HUES64 (cell line): ENCODE data around the gene SYNCRIP.

ENCODE experiments used
- H3K27ac ChIP-seq: 2 replicates; pipeline ENCODE4 v1.7.0; 2013; ENCODE audit warnings: low read depth, low read length, inconsistent platforms
- H3K27me3 ChIP-seq: 2 replicates; pipeline ENCODE4 v1.6.1; 2013; ENCODE audit warnings: mild to moderate bottlenecking, low read length; ENCODE audit not compliant: insufficient read depth
- H3K36me3 ChIP-seq: 2 replicates; pipeline ENCODE4 v1.6.1; 2013; ENCODE audit warnings: mild to moderate bottlenecking, low read length; ENCODE audit not compliant: insufficient read depth
- H3K4me1 ChIP-seq: 2 replicates; pipeline ENCODE4 v1.6.1; 2013; ENCODE audit warnings: mild to moderate bottlenecking, low read length, moderate library complexity; ENCODE audit not compliant: insufficient read depth
- H3K4me3 ChIP-seq: 2 replicates; pipeline ENCODE4 v1.5.1; 2013; ENCODE audit warnings: mild to moderate bottlenecking, low read length, moderate library complexity
- H3K9ac ChIP-seq: 2 replicates; pipeline ENCODE4 v1.6.1; 2013; ENCODE audit warnings: mild to moderate bottlenecking, low read depth, low read length
- H3K9me3 ChIP-seq: 2 replicates; pipeline ENCODE4 v1.6.1; 2013; ENCODE audit warnings: low read depth, low read length; ENCODE audit not compliant: insufficient read depth
- whole genome bisulfite sequencing: fragments of 150-250, 120-280 bp; methylation state at CpG from one replicate; pipeline ENCODE4 v1.1.7; 2013; ENCODE audit warnings: missing lambda C conversion rate; 5-methylcytosine and 5-hydroxymethylcytosine counted together

Gene SYNCRIP

DNA sequence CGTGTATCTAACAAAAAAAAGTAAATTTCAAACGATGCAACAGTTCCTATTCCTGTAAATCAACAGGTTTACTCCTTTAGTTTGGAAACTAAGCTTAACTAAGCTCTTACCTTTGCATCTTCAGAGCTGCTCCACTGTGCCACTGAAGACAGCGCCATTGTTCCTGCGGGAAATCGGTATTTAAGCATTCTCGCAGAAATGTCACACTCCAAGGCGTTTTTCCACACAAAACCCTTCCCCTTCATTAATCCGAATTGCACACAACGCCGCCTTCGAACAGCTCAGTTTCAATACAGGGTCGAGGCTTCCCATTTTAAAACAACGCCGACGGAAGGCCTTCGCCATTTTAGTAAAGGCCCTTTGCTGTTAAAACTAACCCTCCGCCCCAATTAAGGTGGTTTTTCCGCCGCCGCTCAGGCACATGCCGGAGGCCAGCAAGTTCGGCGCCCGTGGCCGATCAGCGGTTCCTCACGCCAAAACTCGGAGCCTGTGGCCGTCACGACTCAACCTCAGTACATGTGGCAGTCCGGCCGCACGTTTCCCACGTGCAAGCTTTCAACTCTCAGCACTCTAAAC is 35.4 kb upstream of the SYNCRIP start:
- Histone ChIP-seq H3K4me1 (peaks cover 16% of the 10 kb centered on the region; the same call in 1 of the 2 replicates), H3K9ac (peak overlapping the region; percentile 99), H3K4me3 (peak overlapping the region; percentile 96), H3K27me3 (no peaks in the 10 kb centered on the region), H3K27ac (peak overlapping the region; percentile 80), H3K9me3 (no peaks in the 10 kb centered on the region), H3K36me3 (peaks cover 44% of the 10 kb centered on the region)
- under 1% methylated on average over 34 of the region's 34 CpGs for WGBS

DNA sequence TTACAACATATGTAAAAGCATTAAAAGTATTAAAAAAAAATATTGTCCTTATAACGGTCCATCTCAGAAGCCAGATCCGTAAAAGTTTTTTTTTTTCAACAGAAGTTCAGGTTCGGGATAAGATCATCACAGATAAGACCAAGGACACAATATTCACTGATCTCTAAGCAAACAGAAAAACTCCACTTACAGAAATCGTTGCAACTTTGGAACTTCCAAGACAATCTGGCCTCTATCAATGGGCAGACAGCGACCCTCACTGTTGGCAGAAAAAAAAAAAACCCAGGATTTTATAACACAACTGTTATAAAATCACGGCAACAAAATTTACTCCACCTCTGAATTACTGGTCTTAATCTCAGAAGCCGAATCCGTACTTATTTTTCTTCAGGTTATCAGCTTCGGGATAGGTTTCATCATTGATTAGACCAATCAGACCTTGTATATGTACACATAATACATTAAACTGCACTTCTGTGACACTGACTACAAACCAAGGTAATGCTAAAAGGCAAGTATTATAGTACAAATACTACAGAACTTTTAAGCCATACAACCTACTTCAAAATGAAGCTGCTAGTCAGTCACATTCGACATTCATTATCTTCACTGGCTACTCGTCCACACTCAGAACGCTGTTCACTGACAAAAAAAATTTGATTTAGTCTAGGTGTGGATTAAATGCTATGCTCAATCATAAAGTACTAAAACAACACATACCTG is 34.7 kb upstream of the SYNCRIP start:
- peak overlapping the region; percentile 99 for H3K9ac ChIP-seq
- peak overlapping the region; percentile 96 for H3K4me3 ChIP-seq
- H3K27ac ChIP-seq, result peak overlapping the region; percentile 80
- no peaks in the 10 kb centered on the region for H3K27me3 ChIP-seq
- WGBS, result under 1% methylated on average over 11 of the region's 12 CpGs
- no peaks in the 10 kb centered on the region for H3K9me3 ChIP-seq
- peaks cover 16% of the 10 kb centered on the region; the same call in 1 of the 2 replicates for H3K4me1 ChIP-seq
- H3K36me3 ChIP-seq, result peaks cover 44% of the 10 kb centered on the region

DNA sequence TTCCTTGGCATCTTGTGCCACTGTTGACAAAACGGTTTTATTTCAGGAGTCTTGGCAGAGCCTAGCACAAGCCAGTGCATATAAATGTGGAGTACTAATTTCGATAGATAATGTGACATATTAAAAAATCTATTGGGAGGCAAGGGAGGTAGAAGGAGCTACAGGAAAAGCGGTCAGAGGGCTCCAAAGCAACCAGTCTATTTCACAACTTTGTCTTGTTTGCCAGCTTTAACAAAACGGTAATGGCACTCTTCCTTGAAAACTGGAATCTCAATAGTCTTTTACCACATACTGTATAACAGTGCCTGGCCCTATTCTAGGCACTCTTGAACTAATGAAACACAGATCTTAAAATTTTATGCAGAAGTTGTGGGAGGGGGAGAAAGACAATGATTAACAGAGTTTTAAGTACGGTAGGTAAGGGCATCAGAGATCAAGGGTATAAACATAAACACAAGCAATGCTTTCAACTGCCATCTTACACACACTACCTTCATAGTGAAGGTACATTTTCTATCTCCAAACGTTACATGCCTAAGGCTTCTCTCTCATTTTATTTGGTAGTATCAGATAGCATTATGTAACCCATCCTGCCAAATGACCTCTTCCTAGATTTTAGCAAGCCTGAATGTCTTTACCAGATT is 33.5 kb upstream of the SYNCRIP start:
- H3K27me3 ChIP-seq, result no peaks in the 10 kb centered on the region
- H3K27ac ChIP-seq, result peak overlapping the region; percentile 80
- H3K4me3 ChIP-seq, result peak overlapping the region; percentile 96
- peaks cover 49% of the 10 kb centered on the region for H3K36me3 ChIP-seq
- WGBS, result 19% methylated on average over 5 of the region's 6 CpGs
- no peaks in the 10 kb centered on the region for H3K9me3 ChIP-seq
- peak overlapping the region; percentile 99 for H3K9ac ChIP-seq
- peaks cover 16% of the 10 kb centered on the region; the same call in 1 of the 2 replicates for H3K4me1 ChIP-seq

DNA sequence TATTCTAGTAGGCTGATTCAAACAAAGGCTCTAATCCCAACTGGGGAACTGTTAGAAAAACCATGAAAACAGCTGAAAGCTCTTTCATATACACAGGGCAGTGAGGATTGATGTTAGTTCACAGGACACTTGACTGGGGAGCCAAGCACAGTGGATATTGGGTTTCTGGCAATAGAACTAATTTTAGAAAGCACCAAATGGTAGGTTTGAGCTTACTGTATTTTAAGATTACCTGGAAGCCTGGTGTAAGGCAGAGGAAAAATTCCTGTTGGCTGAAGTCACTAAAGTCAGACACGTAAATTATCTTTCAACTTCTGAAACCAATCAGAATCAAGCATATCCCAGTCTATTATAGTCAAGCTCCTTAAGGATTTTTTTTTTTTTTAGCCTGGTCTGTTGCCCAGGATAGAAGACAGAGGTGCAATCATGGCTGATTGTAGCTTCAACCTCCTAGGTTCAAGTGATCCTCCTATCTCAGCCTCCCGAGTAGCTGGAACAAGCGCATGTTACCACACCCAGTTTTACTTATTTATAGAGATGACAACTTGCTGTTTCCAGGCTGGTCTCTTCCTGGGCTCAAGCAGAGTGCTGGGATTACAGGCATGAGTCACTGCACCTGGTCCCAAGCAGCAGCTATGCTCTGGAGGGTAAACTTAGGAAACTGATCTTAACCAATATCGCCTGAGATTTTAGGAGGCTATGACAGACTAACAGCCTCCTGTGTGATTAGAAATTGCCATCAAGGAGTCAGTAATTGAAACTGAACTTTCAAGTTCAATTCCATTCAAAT is 32.5 kb upstream of the SYNCRIP start:
- H3K27me3 ChIP-seq, result no peaks in the 10 kb centered on the region
- 81% methylated on average over 4 of the region's 4 CpGs for WGBS
- no peaks in the 10 kb centered on the region for H3K9me3 ChIP-seq
- H3K36me3 ChIP-seq, result peaks cover 49% of the 10 kb centered on the region
- peak overlapping the region; percentile 80 for H3K27ac ChIP-seq
- H3K4me1 ChIP-seq, result peaks cover 17% of the 10 kb centered on the region; the same call in 1 of the 2 replicates
- peak overlapping the region; percentile 96 for H3K4me3 ChIP-seq
- H3K9ac ChIP-seq, result peak overlapping the region; percentile 99

DNA sequence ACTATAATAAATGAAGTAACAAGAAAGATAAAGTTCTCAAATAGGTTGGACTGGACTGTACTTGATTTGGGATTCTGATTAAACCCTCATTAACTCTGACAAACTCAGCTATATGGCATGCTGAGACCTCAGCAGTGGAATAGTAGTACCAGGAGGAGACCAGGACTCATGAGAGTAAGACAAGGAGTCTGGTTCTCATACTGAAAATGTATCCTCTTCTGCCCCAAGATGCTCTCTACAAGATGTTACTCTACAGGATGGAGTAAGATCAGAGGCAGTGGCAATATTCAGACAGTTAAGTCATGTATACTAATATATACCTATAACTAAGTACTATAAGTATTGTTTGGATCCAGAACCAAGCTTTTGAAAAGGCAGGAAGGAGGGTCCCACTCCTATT is 31.9 kb upstream of the SYNCRIP start:
- Histone ChIP-seq H3K36me3 (peaks cover 49% of the 10 kb centered on the region), H3K4me1 (peaks cover 18% of the 10 kb centered on the region; the same call in 1 of the 2 replicates), H3K27me3 (no peaks in the 10 kb centered on the region), H3K9me3 (no peaks in the 10 kb centered on the region), H3K27ac (peak overlapping the region; percentile 80), H3K9ac (peak overlapping the region; percentile 99; the same call in 1 of the 2 replicates), H3K4me3 (peak overlapping the region; percentile 96)

DNA sequence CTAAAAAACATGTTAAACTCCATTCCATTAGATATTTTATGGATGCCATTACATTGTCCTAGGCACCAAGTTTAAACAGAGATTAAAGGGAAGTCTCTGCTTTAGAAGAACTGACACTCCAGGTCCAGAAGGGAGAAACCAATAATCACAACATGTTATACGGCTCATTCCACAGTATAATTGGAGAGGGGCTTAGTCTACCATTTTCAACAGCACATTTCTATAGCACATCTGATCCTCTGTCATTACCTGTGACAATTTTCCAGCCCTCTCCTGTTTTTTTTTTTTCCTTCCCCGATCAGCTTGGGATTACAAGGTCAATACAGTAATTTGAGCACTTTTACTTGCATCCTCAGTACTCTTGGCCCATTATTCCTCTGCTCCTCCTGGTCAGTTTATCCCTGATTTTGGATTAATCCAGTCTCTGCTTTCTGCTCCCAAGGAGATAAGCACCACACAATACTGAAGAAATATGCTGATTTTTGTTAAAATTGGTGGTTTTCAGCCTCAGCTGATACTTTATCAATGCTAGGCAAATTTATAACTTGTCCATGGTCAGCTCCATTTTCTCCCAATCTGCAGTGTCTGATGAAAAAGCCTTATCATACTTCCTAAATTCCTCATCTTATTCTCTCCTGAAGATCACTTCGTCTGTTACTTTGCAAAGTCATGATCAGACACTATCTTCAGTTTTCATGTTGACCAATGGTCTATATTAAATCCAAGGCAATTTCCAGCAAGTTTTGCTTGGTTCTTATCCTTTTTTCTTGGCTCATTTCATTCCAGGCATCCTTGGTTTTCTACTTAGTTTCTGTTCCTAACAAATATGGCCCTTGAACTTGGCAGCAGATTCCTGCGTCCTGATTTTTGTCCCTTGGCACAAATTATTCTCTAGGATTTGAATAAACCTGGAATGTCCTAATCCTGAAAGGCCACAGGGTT is 30.8 kb upstream of the SYNCRIP start:
- no peaks in the 10 kb centered on the region for H3K27me3 ChIP-seq
- peaks cover 27% of the 10 kb centered on the region for H3K4me1 ChIP-seq
- no peak overlapping the region for H3K9ac ChIP-seq
- peaks cover 49% of the 10 kb centered on the region for H3K36me3 ChIP-seq
- H3K9me3 ChIP-seq, result no peaks in the 10 kb centered on the region
- no peak overlapping the region for H3K4me3 ChIP-seq
- peak overlapping the region; percentile 46 for H3K27ac ChIP-seq
- 79% methylated on average over 4 of the region's 4 CpGs for WGBS

DNA sequence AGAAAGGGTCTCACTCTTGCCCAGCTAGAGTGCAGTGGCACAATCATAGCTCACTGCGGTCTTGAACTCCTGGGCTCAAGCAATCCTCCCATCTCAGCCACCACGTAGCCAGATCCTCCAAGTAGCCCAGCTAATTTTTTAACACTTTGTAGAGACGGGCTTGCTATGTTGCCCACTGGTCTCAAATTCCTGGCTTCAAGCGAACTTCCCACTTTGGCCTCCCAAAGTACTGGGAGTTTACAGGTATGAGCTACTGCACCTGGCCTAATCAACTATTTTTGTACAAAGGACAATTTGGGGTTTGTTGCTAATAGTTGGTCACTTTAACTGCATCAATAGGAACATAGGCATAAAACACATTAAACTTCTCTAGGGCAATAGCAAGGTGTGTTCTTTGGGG is 29.9 kb upstream of the SYNCRIP start:
- H3K4me3 ChIP-seq, result no peak overlapping the region
- peaks cover 27% of the 10 kb centered on the region for H3K4me1 ChIP-seq
- H3K9me3 ChIP-seq, result no peaks in the 10 kb centered on the region
- peaks cover 44% of the 10 kb centered on the region for H3K36me3 ChIP-seq
- no peak overlapping the region for H3K9ac ChIP-seq
- 82% methylated on average over 4 of the region's 4 CpGs for WGBS
- peak overlapping the region; percentile 42; the same call in 1 of the 2 replicates for H3K27ac ChIP-seq
- no peaks in the 10 kb centered on the region for H3K27me3 ChIP-seq

DNA sequence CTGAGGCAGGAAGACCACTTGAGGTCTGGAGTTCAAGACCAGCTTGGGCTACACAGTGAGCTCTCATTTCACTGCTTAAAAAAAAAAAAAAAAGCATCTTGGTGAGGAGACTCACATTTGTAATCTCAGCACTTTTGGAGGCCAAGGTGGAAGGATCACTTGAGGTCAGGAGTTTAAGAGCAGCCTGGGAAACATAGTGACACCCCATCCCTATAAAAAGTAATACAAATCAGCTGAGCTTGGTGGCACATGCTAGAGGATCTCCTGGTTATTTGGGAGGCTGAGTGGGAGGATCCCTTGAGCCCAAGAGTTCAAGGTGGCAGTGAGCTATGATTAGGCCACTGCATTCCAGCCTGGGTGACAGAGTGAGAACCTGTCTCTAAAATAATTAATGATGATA is 29.4 kb upstream of the SYNCRIP start:
- no peak overlapping the region for H3K9ac ChIP-seq
- H3K4me3 ChIP-seq, result no peak overlapping the region
- peaks cover 27% of the 10 kb centered on the region for H3K4me1 ChIP-seq
- H3K36me3 ChIP-seq, result peaks cover 38% of the 10 kb centered on the region
- no peaks in the 10 kb centered on the region for H3K27me3 ChIP-seq
- no peaks in the 10 kb centered on the region for H3K9me3 ChIP-seq
- H3K27ac ChIP-seq, result no peak overlapping the region

DNA sequence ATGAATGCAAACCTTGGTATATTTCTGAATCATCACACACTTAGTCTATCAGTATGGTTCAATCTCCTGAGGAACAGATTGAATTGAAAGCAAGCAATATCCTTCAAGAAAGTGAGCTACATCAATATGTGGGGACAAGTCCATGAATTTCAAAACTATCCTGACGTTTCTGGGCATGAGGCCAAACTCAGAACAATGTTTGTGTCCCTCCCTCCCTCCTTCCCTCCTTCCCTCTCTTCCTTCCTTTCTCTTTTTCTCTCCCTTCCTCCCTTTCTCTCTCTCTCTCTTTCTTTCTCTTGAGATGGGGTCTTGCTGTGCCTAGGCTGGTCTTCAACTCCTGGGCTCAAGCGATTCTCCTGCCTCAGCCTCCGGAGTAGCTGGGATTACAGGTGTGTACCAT is 27.9 kb upstream of the SYNCRIP start:
- Histone ChIP-seq H3K36me3 (peaks cover 24% of the 10 kb centered on the region), H3K4me1 (peaks cover 25% of the 10 kb centered on the region), H3K4me3 (no peak overlapping the region), H3K9ac (peak overlapping the region; percentile 36; the same call in 1 of the 2 replicates), H3K27me3 (no peaks in the 10 kb centered on the region), H3K27ac (peak overlapping the region; percentile 84; the same call in 1 of the 2 replicates), H3K9me3 (no peaks in the 10 kb centered on the region)
- 77% methylated on average over 3 of the region's 3 CpGs for WGBS

DNA sequence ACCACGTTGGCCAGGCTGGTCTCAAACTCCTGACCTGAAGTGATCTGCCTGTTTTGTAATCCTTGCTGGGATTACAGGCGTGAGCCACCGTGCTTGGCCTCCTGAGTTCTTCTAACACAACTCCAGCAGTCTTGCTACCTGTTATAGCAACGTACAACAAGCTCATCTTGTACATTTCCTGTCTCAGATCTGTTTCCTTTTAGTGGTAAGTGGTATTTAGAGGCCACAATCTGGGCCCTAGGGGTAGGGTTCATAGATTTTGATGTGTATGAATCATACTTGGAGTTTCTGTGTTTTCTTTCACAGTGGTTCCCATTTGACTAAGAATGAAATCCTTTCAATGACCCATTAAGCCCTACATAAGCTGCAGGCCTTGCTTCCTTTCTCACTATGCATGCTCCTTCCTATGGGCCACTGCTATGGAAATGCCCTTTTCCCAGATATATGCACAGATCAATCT is 27.1 kb upstream of the SYNCRIP start:
- peak overlapping the region; percentile 41 for H3K9ac ChIP-seq
- 20% methylated on average over 4 of the region's 4 CpGs for WGBS
- H3K4me1 ChIP-seq, result peaks cover 18% of the 10 kb centered on the region

More for the DNA sequence above, 27.1 kb upstream of the SYNCRIP start:
- Histone ChIP-seq H3K27ac (peak overlapping the region; percentile 84), H3K4me3 (peak overlapping the region; percentile 23; the same call in 1 of the 2 replicates), H3K9me3 (no peaks in the 10 kb centered on the region), H3K27me3 (no peaks in the 10 kb centered on the region), H3K36me3 (peaks cover 15% of the 10 kb centered on the region)
